HPDE6-E6E7 (cell line): Measurements from ENCODE around the gene SCN1A.
"Not testable (repeated sequence)": the region's sequence is repeated elsewhere in the genome, so short reads cannot be mapped to it uniquely, and the experiment has no call there.

Experiments used
- DNase-seq: peaks from one replicate; pipeline ENCODE4 v3.0.0; 2011; ENCODE audit warnings: missing footprints; ENCODE audit errors: extremely low spot score

The SCN1A gene

DNA sequence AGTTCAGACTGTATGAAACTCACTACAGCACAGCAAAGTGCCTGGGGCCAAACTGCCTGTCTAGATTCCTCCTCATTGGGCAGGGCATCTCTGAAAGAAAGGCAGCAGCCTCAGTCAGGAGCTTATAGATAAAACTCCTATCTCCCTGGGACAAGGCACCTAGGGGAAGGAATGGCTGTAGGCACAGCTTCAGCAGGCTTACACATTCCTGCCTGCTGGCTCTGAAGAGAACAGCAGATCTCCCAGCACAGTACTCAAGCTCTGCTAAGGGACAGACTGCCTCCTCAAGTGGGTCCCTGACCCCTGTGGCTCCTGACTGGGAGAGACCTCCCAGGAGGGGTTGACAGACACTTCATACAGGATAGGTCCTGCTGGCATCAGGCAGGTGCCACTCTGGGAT is 155.7 kb downstream of the SCN1A start:
- not testable (repeated sequence) for DNase-seq

DNA sequence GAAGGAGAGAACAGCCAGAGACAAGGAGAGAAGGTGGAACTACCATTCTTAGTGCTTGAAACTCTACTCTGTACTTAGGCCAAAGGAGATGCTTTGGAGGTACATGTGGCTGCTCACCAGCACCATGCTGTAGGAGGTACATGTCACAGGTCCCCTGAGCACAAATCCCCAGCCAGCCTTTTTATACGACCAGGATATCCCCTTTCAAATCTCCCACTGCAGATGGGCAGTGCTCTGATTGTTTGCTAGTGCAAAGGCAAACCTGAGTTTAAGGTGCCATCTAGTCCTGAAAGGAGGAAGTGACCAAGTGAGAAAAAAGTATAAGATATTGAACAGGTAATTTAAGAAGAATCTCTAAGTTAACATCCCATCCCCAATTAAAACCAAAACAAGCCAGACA is 157.2 kb downstream of the SCN1A start:
- DNase-seq = no peak

DNA sequence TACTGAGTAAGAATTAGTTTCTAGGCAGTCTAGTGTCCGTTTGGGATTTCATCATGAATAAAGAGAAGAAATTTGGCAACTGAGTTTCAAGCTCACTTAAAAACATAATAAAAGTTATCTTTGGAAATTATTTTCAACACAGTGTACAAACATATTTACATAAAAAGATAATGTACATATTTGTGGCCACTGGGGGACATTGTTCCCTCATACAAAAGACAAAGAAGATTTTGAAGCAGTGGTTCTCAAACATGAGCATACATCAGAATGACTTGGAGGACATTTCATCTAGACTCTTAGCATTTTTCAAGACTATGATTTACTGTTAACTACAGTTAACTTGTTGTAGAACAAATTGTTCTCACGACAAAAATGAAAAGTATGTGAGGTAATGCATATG is 158.6 kb downstream of the SCN1A start:
- DNase-seq = no peak

DNA sequence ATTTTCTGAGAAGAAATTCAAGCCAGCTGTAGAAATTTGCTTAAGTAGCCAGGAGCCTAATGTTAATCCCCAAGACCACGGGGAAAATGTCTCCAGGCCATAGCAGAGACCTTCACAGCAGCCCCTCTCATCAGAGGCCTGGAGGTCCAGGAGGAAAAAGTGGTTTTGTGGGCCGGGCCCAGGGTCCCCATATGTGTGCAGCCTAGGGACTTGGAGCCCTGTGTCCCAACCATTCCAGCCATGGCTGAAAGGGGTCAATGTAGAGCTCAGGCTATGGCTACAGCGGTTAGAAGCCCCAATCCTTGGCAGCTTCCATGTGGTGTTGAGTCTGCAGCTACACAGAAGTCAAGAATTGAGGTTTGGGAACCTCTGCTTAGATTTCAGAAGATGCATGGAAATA is 160.1 kb downstream of the SCN1A start:
- DNase-seq = no peak

DNA sequence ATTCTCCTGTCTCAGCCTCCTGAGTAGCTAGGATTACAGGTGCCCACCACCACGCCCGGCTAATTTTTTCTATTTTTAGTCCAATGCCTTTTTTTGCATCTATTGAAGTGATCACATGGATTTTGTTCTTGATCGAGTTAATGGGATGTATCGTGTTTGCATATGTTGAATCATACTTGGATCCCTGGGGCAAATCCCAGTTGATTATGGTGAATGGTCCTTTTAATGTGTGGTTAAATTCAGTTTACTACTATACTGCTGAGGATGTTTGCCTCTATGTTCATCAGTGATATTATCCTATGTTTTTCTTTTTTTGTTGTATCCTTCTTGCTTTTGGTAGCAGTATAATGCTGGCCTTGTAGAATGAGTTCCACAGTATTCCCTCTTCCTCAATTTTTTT is 166.0 kb downstream of the SCN1A start:
- no peak for DNase-seq

DNA sequence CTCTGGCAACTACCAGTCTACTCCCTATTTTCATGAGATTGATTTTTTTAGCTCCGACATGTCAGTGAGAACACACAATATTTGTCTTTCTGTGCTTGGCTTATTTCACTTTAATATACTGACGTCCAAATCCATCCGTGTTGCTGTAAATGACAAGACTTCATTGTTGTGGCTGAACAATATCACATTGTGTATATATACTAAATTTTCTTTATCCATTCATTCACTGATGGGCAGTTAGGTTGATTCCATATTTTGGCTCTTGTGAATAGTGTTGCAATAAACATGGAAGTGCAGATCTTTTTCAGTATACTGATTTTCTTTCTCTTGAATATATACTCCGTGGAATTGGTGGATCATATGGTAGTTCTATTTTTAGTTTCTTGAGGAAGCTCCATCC is 168.4 kb downstream of the SCN1A start:
- DNase-seq = no peak

DNA sequence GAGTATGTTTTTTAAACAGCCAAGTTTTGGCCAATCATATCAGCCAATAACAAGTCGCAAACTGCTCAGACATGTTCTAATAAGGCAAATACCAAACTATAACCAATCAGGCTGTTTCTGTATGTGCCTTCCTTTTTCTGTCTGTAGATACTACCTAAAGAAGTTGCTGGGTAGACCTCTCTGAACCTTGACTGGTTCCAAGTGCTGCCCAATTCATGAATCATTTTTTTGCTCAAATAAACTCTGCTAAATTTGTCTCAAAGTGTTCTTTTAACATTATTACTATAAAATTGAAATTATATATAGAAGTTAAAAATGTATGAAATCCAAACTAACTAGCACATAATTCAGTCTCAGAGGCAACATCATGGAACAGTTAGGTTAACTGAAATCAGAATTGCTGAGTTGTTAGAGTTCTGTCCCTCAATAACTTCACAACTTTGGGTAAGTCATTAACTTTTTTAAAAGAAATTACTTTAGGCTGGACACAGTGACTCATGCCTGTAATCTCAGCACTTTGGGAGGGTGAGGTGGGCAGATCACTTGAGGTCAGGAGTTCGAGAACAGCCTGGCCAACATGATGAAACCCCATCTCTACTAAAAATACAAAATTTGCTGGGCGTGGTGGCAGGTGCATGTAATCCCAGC is 169.4 kb downstream of the SCN1A start:
- DNase-seq = no peak

DNA sequence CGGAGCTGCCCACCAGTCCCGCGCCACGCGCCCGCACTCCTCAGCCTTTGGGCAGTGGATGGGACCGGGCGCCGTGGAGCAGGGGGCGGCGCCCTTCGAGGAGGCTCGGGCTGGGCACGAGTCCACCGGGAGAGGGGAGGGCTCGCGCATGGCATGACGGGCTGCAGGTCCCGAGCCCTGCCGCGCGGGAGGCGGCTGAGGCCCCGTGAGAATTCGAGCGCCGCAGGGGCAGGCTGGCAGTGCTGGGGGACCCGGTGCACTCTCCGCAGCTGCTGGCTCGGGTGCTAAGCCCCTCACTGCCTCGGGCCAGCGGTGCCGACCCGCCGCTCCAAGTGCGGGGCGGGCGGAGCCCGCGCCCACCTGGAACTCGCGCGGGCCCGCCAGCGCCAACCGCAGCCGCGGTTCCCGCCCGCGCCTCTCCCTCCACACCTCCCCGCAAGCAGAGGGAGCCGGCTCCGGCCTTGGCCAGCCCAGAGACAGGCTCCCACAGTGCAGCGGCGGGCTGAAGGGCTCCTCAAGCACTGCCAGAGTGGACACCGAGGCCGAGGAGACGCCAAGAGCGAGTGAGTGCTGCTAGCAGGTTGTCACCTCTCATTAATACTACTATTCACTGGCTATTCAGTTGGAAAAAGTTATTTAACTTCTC is 170.7 kb downstream of the SCN1A start:
- no peak for DNase-seq

DNA sequence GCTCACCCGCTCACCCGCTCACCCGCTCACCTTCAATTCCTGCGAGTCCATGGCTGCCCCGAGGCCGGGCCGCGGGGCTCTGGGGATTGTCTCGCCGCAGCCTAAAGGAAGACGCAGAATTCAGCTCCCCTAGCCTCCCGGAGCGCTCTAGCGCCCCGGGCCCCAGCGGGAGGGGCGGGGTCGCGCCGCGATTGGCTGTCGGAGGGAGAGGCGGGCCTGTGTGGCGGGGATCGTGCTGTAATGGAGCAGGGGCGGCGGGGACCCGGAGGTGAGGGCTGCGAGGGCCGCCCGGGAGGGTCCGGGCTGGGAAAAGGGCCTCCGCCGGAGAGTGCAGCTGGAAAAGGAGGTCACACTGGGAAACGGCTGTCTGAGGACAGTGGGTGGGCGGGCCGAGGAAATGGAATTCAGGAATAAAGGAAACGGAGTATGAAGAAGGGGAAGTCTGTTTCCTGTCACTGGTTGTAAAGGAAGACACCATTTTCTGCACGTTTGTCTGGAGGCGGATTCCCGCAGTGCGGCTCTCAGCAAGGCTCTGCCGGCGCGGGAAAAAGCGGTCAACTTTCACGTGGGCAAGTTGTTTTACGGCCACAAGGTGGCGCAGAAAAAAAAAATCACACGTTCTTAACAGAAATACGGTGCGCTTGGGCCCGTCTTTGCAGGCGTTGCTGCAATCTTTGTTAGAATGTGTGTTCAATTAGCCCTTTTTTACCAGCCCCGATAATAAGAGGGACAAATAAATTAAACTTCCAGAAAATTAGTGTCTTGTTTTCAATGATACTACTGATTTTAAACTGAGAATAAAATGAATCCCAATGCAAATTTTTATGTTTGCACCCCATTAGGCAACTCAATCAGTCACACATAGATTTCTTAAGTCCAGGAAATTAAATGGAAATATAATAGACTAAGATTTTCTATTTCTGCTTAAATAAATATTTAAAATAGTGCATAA is 173.9 kb downstream of the SCN1A start, which contains the start of gene TTC21B:
TSS of gene TTC21B (minus strand) at position 122 of the 952 bp plus-strand sequence. CDS start at position 51, 71 bp downstream.
- peak; percentile 79 for DNase-seq

DNA sequence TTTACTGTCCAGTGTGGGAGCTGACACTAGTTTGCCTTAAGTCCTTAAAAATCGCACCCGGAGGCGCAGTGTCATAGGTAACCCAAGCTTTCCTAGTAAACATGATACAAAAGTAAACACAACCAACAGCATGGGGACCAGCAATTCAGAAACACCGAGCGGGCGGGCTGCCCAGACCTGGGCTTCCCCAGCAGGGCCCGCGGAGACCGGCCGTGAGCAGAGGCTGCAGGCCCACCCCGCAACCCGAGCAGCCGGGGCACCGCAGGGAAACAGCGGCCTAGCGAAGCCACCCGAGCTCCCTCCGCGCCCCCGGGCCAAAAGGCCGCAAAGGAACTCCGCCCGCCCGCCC is 174.5 kb downstream of the SCN1A start:
- DNase-seq = peak; percentile 8

DNA sequence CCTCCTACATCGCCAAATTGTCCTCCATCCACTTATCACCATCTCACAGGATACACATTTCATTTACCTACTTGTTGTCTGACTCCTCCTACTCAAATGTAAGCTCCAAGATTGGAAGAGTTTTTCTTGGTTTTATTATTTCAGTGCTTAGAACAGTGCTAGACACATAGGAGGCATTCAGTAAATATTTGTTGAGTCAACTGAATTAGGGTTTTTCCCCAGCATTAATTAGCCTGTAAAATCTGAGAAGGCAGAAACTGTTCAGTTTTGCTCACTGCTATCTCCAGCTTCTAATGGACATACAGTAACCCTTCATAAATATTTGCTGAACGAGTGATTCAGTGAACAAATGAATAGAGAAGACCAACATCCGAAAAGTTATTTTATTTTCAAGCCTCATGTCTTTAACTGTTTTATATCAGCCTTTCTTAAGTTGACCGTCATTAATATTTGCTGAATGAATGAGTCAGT is 175.0 kb downstream of the SCN1A start:
- DNase-seq = no peak

DNA sequence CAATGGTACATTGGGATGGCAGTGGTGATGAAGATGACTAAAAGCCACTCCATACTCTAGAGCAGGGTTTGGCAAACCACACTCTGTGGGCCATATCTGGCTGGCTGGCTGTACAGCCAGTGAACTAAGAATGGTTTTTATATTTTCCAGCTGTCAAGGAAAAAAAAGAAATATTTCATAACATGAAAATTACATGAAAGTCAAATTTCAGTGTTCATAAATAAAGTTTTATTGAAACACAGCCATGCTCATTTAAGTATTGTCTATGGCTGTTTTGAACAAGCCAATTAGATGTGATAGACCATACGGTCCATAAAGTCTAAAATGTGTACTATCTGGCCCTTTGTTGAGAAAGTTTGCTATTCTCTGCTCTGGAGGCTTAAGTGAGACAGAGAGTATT is 175.7 kb downstream of the SCN1A start:
- DNase-seq = no peak

DNA sequence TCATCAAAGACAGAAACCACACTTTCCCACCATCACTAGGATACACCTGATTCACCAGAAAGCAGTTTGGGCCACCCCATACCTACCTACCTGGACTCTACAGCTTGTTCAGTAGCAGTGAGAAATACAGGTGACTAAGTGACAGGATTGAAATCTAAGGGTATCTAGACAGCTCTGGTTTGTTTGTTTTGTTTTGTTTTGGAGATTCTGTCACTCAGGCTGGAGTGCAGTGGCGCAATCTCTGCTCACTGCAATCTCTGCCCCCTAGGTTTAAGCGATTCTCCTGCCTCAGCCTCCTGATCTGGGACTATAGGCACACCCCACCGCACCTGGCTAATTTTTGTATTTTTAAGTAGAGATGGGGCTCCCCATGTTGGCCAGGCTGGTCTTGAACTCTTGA is 177.4 kb downstream of the SCN1A start:
- DNase-seq = no peak

DNA sequence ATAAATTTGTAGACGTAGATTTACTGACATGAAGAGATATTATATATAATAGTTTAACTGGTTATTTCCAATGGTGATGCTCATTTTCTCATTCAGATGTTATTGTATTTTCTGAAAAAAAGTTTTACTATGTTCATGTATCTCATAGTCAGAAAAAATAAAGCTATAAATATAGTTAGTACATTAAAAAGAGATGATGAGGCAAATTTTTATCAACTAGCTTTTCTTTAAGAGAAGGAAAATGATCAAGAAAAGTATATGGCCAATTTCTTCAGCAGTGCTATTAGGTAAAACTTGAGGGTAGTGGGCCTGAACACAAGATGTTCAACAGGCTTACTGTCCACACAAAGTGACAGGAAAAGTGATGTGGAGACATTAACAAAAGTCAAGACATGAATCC is 186.0 kb downstream of the SCN1A start:
- no peak for DNase-seq

DNA sequence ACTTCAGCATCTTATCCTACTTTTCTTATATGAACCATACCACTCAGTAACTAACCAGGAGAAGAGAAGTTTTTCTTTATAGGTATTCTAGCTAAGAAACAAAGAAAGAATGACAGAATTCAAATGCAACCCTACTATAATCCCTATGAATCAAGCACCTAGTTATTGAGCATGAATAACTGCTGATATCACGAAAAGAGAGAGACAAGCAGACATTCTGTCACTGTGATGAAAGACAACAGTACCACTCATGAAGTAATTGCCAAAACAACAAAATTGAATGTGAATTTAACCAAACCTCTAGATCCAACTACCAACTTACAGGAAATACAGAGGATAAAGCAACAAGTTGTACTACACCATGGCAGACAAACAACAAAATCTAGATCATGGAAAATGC is 189.6 kb downstream of the SCN1A start:
- no peak for DNase-seq
